Activated T-helper 17 cell treated with anti-CD3 and anti-CD28 coated beads, Interleukin-2, amount 50 U/mL, for 72 hours (primary cell): ENCODE results near the gene ATP7B. TPM values are rescaled to one million over a fixed set of nuclear protein-coding genes. Genes with fewer than 3 reads are reported as not detected.
"Not testable (repeated sequence)": the region's sequence is repeated elsewhere in the genome, so short reads cannot be mapped to it uniquely, and the experiment has no call there.

Source experiments
- ATAC-seq: fragments of 150-1000 bp; cut with Tn5 transposase; replicated peaks from 2 replicates; pipeline ENCODE4 v1.10.0; 2021; ENCODE audit warnings: mild to moderate bottlenecking, moderate library complexity
- H3K27ac Mint-ChIP-seq: one replicate; pipeline ENCODE4 v1.8.0; 2022; ENCODE audit warnings: mixed read lengths
- H3K27me3 Mint-ChIP-seq: one replicate; pipeline ENCODE4 v1.8.0; 2022; ENCODE audit warnings: mixed read lengths
- H3K36me3 Mint-ChIP-seq: one replicate; pipeline ENCODE4 v1.8.0; 2022; ENCODE audit warnings: low read depth, mild to moderate bottlenecking, mixed read lengths
- H3K4me1 Mint-ChIP-seq: one replicate; pipeline ENCODE4 v1.8.0; 2022; ENCODE audit warnings: mixed read lengths
- H3K4me3 Mint-ChIP-seq: one replicate; pipeline ENCODE4 v1.8.0; 2022; ENCODE audit warnings: mild to moderate bottlenecking, mixed read lengths
- H3K9me3 Mint-ChIP-seq: one replicate; pipeline ENCODE4 v1.8.0; 2022; ENCODE audit warnings: mixed read lengths
- total RNA-seq, 2 donors: library from RNA; stranded (reverse); gene quantifications; one replicate each; pipeline ENCODE4 v1.2.3, GENCODE V29; 2022

The ATP7B gene
- total RNA-seq, 2 donors from 2014 or later: 0.76 to 1.2 TPM

GRCh38 chr13:51920267-51920666 is 91.0 kb downstream of the ATP7B start:
- no peak overlapping the region for H3K27ac Mint-ChIP-seq
- ATAC-seq: no peak
- H3K4me3 Mint-ChIP-seq: no peak overlapping the region

GRCh38 chr13:51919531-51919930 is 91.7 kb downstream of the ATP7B start:
- no peak for ATAC-seq
- no peak overlapping the region for H3K4me3 Mint-ChIP-seq
- H3K9me3 Mint-ChIP-seq: no peaks in the 10 kb centered on the region
- peaks cover under 1% of the 10 kb centered on the region for H3K27me3 Mint-ChIP-seq
- H3K4me1 Mint-ChIP-seq: peaks cover 6% of the 10 kb centered on the region
- no peaks in the 10 kb centered on the region for H3K36me3 Mint-ChIP-seq
- H3K27ac Mint-ChIP-seq: no peak overlapping the region

More at GRCh38 chr13:51920267-51920666, 91.0 kb downstream of the ATP7B start:
- no peaks in the 10 kb centered on the region for H3K36me3 Mint-ChIP-seq
- peaks cover 4% of the 10 kb centered on the region for H3K27me3 Mint-ChIP-seq
- peaks cover 13% of the 10 kb centered on the region for H3K4me1 Mint-ChIP-seq
- H3K9me3 Mint-ChIP-seq: no peaks in the 10 kb centered on the region

DNA sequence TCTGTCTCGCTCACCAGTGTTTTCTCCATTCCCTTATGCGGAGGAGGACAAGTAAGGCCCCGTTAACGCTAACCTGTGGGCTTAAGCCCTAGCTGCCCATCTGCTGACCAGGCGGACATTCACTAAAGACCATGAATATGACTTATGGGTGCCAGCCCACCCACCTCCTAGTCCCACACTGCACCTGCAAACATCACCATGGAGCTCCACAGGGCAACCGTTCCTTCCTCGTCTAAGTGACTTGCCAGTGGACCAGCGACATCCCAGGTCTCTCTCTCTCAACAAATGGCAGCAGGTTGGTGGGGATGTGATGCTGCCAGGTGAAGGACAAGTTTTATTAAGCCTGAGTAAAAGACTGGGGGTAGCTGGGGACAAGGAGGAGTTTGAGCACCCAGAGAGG is 94.3 kb downstream of the ATP7B start:
- Mint-ChIP-seq H3K27me3 (peaks cover 3% of the 10 kb centered on the region), H3K4me3 (no peak overlapping the region), H3K4me1 (peaks cover 4% of the 10 kb centered on the region), H3K9me3 (no peaks in the 10 kb centered on the region), H3K36me3 (no peaks in the 10 kb centered on the region), H3K27ac (no peak overlapping the region)
- ATAC-seq: no peak

DNA sequence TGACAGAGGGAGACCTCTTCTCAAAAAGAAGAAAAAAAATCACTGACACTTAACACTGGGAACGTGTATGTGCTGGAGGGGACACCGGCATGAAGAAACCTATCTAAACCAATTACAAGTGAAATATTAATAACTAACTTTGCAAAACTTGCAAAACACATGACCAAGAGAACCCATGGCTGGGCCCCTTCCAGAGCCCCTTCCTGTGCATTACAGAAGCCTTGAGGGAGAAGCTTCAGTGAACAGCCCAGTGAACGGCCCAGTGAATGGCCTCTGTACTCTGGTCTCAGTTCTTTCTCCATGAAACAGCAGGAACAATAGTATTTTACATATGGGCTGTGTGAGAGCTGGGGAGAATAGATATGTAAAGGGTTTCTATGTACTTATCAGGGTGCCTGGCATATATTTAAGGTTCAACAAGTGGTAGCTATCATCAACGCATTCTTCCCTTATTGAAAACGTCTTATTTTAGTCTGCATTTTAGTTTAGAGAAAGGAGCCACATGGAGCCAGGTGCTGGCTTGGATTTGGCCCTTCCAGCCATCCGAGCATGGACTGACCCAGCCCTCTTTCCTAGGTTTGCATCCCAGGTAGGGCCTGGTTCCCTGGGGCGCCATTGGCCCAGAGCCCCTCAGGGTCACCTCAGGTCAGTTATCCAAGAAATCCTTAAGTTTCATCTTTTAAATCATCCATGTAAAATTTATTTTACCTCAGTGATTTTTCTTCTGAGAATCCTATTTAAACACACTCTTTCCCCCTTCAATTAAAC is 95.0 kb downstream of the ATP7B start:
- no peaks in the 10 kb centered on the region for H3K36me3 Mint-ChIP-seq
- peaks cover 3% of the 10 kb centered on the region for H3K27me3 Mint-ChIP-seq
- ATAC-seq: no peak
- H3K4me1 Mint-ChIP-seq: no peaks in the 10 kb centered on the region
- H3K9me3 Mint-ChIP-seq: no peaks in the 10 kb centered on the region
- H3K27ac Mint-ChIP-seq: no peak overlapping the region
- no peak overlapping the region for H3K4me3 Mint-ChIP-seq

GRCh38 chr13:51914137-51914493 is 97.1 kb downstream of the ATP7B start:
- Mint-ChIP-seq H3K9me3 (no peaks in the 10 kb centered on the region), H3K4me3 (no peak overlapping the region), H3K4me1 (peaks cover 13% of the 10 kb centered on the region), H3K36me3 (no peaks in the 10 kb centered on the region), H3K27ac (no peak overlapping the region), H3K27me3 (peaks cover 3% of the 10 kb centered on the region)
- ATAC-seq: no peak

GRCh38 chr13:51913421-51914136 is 97.7 kb downstream of the ATP7B start:
- no peaks in the 10 kb centered on the region for H3K9me3 Mint-ChIP-seq
- peaks cover 15% of the 10 kb centered on the region for H3K4me1 Mint-ChIP-seq
- peaks cover 3% of the 10 kb centered on the region for H3K27me3 Mint-ChIP-seq
- H3K36me3 Mint-ChIP-seq: no peaks in the 10 kb centered on the region
- H3K4me3 Mint-ChIP-seq: no peak overlapping the region
- no peak overlapping the region for H3K27ac Mint-ChIP-seq
- no peak for ATAC-seq

- Mint-ChIP-seq H3K27ac (no peak overlapping the region), H3K27me3 (peaks cover 3% of the 10 kb centered on the region), H3K4me3 (no peak overlapping the region), H3K4me1 (peaks cover 15% of the 10 kb centered on the region), H3K36me3 (no peaks in the 10 kb centered on the region), H3K9me3 (no peaks in the 10 kb centered on the region)
- no peak for ATAC-seq
These were observed 98.6 kb downstream of the ATP7B start for GRCh38 chr13:51912511-51913225.

DNA sequence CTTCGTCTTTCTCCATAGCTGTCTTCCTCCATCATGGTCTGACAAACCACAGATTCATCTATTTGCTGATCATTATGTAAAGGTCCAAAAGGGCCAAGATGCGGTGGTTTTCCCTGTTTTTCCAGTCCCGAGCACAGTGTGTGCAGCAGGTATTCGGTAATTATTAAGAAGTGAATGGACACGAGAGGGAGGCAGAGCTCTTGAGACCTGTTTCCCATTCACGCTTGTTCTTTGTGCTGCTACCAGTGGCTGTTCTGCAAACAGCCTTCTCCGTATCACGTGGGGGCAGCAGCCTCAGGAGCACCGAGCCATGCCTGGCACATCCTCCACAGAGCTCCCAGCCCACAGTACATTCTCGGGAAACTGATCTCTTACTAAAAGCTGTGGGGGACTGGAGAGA is 99.2 kb downstream of the ATP7B start:
- H3K9me3 Mint-ChIP-seq: no peaks in the 10 kb centered on the region
- H3K4me3 Mint-ChIP-seq: no peak overlapping the region
- H3K27ac Mint-ChIP-seq: no peak overlapping the region
- H3K27me3 Mint-ChIP-seq: peaks cover 4% of the 10 kb centered on the region
- no peaks in the 10 kb centered on the region for H3K36me3 Mint-ChIP-seq
- ATAC-seq: no peak
- peaks cover 17% of the 10 kb centered on the region for H3K4me1 Mint-ChIP-seq

GRCh38 chr13:51910508-51910907 is 100.7 kb downstream of the ATP7B start:
- H3K27ac Mint-ChIP-seq: no peak overlapping the region
- ATAC-seq: no peak
- peaks cover 20% of the 10 kb centered on the region for H3K4me1 Mint-ChIP-seq

DNA sequence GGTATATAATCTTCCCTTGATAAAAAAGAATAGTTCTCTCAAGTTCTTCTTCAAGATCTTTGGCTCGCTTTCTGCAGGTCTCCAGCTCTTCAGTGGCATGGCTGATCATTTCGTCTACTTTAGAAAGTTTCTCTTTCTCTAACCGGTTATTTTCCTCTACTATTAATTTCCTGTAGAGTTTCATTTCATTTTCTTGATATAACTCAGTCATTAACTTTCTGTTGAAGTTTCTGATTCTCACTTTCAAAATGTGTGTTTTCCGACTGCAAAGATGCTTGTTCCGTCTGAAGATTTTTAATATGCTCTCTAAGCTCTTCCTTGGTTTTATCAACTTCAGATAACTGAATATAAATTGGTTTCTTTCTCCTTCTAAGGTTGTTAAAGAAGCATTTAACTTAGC is 102.0 kb downstream of the ATP7B start:
- peak; percentile 14 for ATAC-seq
- Mint-ChIP-seq H3K27ac (peak overlapping the region; percentile 8), H3K4me1 (peaks cover 20% of the 10 kb centered on the region), H3K4me3 (peak overlapping the region; percentile 54)
- H3K9me3 Mint-ChIP-seq, H3K36me3 Mint-ChIP-seq, H3K27me3 Mint-ChIP-seq: not testable (repeated sequence)

More at GRCh38 chr13:51910508-51910907, 100.7 kb downstream of the ATP7B start:
- Mint-ChIP-seq H3K27me3 (peaks cover 7% of the 10 kb centered on the region), H3K4me3 (peak overlapping the region; percentile 54), H3K9me3 (no peaks in the 10 kb centered on the region), H3K36me3 (no peaks in the 10 kb centered on the region)

DNA sequence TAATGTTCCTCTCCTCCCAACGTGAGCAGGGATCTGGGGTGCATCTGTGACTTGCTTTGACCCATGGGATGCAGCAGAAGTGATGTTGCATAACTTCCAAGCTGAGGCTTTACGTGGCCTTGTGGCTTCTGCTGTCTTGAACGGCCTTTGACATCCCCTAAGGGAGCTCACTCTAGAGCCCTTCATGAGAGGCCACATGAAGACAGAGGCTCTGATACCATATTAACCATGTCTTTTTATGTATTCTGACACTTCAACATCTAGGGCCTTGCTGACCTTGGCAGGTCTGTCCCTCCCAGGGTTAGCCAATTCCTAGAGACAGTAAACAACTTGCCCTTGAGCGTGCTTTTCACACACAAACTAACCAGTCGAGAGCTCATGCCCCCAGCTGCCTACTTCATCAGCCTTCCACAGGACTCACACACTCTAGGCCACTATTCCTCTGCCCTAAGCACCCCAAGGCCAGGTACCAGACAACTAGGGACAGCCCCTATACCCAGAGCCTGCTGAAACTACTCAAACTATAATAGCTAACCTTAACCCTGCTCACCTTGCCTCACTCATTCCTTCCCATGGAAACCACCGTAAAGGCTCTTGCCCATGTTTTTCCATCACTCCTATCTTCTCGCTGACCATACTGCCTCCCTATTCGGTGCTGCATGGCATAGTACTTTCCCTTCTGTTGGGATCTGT is 104.1 kb downstream of the ATP7B start:
- peaks cover 20% of the 10 kb centered on the region for H3K4me1 Mint-ChIP-seq
- no peaks in the 10 kb centered on the region for H3K9me3 Mint-ChIP-seq
- peak; percentile 54 for ATAC-seq

DNA sequence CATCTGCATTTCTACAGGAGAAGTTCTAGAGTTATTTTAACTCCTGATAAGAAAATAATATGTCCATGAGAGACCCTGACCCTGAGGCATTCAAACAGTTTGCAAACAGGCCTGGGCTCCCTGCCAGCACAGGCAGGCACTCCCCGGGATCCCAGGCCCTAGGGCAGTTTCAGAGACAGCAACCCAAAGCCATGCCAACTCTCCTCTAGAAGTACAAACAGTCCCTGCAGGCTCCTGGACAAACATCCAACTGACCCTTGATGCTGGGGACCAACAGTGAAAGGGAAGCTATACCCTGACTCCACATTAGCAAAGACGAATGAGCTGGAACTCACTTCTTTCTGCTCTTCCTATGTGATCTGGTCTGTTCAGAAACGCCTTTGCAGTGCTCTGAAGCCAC is 104.7 kb downstream of the ATP7B start:
- no peak overlapping the region for H3K27ac Mint-ChIP-seq
- ATAC-seq: no peak
- peaks cover 20% of the 10 kb centered on the region for H3K4me1 Mint-ChIP-seq
- no peaks in the 10 kb centered on the region for H3K9me3 Mint-ChIP-seq
- no peak overlapping the region for H3K4me3 Mint-ChIP-seq
- H3K36me3 Mint-ChIP-seq: no peaks in the 10 kb centered on the region
- H3K27me3 Mint-ChIP-seq: peaks cover 8% of the 10 kb centered on the region

More for the DNA sequence above, 104.1 kb downstream of the ATP7B start:
- no peaks in the 10 kb centered on the region for H3K36me3 Mint-ChIP-seq
- H3K27me3 Mint-ChIP-seq: peaks cover 8% of the 10 kb centered on the region
- no peak overlapping the region for H3K27ac Mint-ChIP-seq
- H3K4me3 Mint-ChIP-seq: no peak overlapping the region

DNA sequence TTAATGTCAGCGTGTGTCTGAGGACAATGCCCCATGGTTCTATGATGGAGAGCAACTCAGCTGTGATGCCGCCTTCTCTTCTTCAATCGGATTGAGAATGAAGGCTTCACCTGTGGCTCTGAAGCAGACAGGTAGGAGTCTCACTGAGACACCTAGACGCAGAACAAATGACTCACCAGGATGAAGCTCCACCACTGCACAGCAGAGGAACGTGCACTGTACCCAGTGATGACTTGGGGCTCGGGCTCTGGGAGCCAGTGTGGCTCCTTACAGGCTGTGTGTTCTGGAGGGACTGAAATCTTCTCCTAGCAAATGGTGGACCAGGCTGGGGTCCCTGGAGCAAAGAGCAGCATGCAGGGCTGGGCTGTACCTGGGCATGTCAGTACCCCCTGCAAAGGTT is 105.5 kb downstream of the ATP7B start:
- peaks cover 20% of the 10 kb centered on the region for H3K4me1 Mint-ChIP-seq

GRCh38 chr13:51902776-51903175 is 108.5 kb downstream of the ATP7B start:
- Mint-ChIP-seq H3K27ac (no peak overlapping the region), H3K27me3 (peaks cover 8% of the 10 kb centered on the region), H3K9me3 (no peaks in the 10 kb centered on the region), H3K36me3 (no peaks in the 10 kb centered on the region), H3K4me3 (no peak overlapping the region), H3K4me1 (peaks cover 5% of the 10 kb centered on the region)
- ATAC-seq: no peak

More for the DNA sequence above, 105.5 kb downstream of the ATP7B start:
- peaks cover 8% of the 10 kb centered on the region for H3K27me3 Mint-ChIP-seq
- no peak for ATAC-seq
- no peaks in the 10 kb centered on the region for H3K9me3 Mint-ChIP-seq
- no peaks in the 10 kb centered on the region for H3K36me3 Mint-ChIP-seq
- no peak overlapping the region for H3K27ac Mint-ChIP-seq
- H3K4me3 Mint-ChIP-seq: no peak overlapping the region
